GM12872 (cell line): ENCODE measurements around the gene SERPINE1.

Experiments
- TF ChIP-seq, protein P1 (sequence below): IDR thresholded peaks from 3 replicates; pipeline ENCODE4 v1.5.1; 2011; ENCODE audit warnings: low read depth, mild to moderate bottlenecking, low read length, moderate library complexity; ENCODE audit not compliant: insufficient read depth

SERPINE1 gene

DNA sequence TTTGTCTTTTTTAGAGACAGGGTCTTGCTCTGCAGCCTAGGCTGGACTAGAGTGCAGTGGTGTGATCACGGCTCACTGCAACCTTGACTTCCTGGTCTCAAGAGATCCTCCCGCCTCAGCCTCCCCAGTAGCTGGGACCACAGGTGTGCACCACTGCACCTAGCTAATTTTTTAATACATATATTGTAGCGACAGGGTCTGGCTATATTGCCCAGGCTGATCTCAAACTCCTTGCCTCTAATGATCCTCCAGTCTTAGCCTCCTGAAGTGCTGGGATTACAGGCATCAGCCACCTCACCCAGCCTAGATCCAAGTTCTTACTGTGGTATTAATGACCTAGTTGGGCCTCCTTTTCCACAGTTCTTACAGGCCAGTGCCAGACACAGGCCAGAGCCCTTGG, 11.7 kb upstream of the SERPINE1 start:
- TF ChIP-seq, protein P1, sequence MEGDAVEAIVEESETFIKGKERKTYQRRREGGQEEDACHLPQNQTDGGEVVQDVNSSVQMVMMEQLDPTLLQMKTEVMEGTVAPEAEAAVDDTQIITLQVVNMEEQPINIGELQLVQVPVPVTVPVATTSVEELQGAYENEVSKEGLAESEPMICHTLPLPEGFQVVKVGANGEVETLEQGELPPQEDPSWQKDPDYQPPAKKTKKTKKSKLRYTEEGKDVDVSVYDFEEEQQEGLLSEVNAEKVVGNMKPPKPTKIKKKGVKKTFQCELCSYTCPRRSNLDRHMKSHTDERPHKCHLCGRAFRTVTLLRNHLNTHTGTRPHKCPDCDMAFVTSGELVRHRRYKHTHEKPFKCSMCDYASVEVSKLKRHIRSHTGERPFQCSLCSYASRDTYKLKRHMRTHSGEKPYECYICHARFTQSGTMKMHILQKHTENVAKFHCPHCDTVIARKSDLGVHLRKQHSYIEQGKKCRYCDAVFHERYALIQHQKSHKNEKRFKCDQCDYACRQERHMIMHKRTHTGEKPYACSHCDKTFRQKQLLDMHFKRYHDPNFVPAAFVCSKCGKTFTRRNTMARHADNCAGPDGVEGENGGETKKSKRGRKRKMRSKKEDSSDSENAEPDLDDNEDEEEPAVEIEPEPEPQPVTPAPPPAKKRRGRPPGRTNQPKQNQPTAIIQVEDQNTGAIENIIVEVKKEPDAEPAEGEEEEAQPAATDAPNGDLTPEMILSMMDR = no peak

DNA sequence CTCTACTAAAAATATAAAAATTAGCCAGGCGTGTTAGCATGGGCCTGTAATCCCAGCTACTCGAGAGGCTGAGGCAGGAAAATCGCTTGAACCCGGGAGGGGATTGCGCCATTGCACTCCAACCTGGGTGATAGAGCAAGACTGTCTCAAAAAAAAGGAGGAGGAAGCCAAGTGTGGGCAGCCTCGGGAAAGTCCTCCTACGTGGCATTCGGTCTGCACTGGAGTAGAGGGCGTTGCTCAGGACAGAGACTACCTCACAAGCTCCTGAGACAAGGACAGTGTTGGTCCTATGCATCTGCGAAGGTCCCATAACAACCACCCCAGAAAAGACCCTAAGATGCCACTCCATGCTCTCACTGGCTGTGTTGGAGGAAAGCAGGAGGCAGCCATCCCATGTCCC, 10.0 kb upstream of the SERPINE1 start:
- TF ChIP-seq, protein P1 = no peak

DNA sequence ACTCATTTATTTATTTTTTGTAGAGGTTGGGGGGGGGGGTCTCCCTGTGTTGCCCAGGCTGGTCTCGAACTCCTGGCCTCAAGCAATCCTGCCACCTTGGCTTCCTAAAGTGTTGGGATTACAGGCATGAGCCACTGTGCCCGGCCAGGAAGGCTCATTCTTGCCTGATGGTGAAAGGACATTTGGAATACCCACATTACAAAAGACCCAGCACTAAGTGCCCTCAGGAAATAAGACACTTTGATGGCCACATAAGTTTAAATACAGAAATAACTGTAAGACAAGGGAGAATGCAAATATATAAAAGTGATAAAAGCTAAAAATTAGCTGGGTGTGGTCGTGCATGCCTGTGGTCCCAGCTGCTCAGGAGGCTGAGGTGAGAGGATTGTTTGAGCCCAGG, 8.0 kb upstream of the SERPINE1 start:
- TF ChIP-seq, protein P1 = no peak

DNA sequence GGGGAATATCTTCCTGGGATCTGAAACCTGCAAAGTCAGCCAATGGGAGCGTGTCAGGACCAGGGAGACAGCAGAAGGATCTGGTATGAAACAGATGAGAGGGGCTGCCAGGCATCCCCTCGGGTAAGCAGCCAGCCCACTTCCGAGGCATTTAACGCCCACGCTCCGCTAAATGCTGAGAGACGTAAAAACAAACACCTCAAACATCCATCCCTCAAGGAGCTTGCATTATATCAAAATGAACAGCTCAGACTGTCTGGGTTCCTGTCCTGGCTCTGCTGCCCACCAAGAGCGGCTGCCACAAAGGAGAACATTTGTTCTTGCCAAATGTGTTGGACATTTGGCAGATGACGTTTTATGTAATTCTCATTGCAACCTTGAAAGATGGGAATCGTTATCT, 7.0 kb upstream of the SERPINE1 start:
- TF ChIP-seq, protein P1 = no peak

DNA sequence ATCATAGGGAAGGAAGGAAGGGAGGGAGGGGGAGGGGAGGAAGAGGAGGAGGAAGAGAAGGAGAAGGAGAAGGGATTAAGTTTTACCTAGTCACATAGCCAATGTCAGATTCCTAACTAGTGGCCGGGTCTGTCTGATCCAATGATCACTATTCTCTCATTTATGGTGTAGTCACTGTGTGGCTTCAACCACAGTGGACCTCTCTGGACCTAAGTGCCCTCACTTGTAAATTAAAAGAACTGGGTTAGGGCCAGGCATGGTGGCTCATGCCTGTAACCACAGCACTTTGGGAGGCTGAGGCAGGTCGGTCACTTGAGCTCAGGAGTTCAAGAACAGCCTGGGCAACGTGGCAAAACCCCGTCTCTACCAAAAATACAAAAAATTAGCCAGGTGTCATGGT, 6.6 kb upstream of the SERPINE1 start:
- TF ChIP-seq, protein P1 = no peak

DNA sequence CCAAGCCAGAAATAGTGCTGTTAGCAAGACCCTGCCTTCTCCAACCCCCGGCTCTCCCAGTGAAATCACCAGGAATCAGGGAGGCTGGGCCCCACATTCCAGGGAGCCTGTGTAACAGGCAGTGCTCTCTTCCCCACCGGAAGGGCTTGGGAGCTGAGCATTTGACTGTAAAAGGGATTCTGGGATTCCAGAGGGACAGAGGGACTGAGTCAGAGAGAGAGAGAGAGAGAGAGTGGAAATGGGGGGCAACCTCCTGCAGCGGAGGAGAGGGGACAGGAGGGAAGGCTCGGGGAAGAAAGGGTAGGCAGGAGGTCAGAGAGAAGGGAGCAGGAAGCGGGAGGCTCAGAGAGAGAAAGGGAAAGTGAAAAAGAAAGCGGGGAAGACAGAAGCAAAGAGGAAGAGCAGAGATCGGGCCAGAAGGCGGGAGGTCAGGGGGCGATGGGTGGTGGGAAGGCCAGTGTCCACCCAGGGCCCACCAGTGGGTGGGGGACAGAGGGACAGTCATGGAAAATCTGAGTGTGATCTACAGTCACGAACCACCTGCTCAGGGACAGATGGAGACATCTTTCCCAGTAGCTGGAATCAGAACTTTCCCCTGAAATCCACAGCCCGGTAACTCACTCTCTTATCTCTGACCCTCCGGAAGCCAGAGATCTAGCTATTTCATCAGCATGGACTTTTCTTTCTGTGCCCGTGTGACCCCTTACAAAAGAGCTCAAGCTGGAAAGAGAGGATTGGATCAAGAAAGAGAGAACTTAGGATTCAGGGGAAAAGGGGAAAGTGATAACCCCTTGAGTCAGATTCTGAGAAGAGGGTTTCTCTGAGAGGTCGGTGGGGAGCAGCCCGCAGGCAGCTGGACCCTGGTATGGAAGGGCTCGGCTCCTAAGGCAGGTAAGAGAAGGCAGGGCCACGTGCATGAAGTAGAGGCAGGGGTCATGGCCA, 4.6 kb upstream of the SERPINE1 start:
- TF ChIP-seq, protein P1 = no peak

DNA sequence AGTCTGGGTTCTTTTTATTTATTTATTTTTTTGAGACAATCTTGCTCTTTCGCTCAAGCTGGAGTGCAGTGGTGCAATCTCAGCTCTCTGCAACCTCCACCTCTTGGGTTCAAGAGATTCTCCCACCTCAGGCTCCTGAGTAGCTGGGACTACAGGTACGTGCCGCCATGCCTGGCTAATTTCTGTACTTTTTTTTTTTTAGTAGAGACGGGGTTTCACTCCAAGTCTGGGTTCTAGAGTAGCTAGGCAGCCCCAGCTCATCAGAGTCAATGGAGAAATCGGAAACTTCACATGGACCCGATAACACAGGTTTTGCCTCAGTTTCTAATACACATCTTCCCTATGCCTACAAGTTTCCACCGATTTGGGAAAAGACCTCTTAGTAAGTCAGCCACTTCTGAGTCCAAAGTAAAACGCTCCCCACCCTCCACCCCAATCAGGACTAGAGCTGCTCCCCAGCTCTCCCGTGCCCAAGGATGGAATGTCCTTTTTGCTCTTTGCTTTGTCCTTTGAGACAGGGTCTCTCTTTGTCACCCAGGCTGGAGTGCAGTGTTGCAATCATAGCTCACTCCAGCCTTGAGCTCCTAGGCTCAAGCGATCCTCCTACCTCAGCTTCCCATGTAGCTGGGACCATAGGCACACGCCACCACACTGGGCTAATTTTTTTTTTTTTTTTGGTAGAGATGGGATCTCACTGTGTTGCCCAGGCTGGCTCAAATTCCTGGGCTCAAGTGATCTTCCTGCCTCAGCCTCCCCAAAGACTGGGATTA, 3.8 kb upstream of the SERPINE1 start:
- TF ChIP-seq, protein P1 = no peak
